Upper lobe of left lung (tissue), 6 donors: ENCODE data around the gene GLE1. TPM values are rescaled to one million over a fixed set of nuclear protein-coding genes. Genes with fewer than 3 reads are reported as not detected.
A peak's percentile ranks its signal among the peaks of the same experiment; 100 is the strongest.

ENCODE experiments used
- ATAC-seq, 2 donors: fragments of 200-7000 bp; cut with Tn5 transposase; one replicate each; pipeline ENCODE4 v1.9.1; 2022; ENCODE audit warnings: mild to moderate bottlenecking in 2 of 2, moderate library complexity in 2 of 2; ENCODE audit not compliant: low FRiP score in 2 of 2
- DNase-seq, 2 donors: peaks; one replicate each; pipeline ENCODE4 v3.0.0-alpha.2; 2019 to 2020
- H3K27ac ChIP-seq, 4 donors: fragments of 200-600 bp; sonication (generic); one replicate each; pipeline ENCODE4 v1.5.1; 2016 to 2019
- H3K27me3 ChIP-seq, 4 donors: fragments of 200-600 bp; sonication (generic); one replicate each; pipeline ENCODE4 v1.5.1; 2017 to 2019
- H3K36me3 ChIP-seq, 4 donors: fragments of 200-600 bp; sonication (generic); one replicate each; pipeline ENCODE4 v1.5.1; 2016 to 2019
- H3K4me1 ChIP-seq, 4 donors: fragments of 200-600 bp; sonication (generic); one replicate each; pipeline ENCODE4 v1.5.1; 2018 to 2019
- H3K4me3 ChIP-seq, 4 donors: fragments of 200-600 bp; sonication (generic); one replicate each; pipeline ENCODE4 v1.5.1; 2017 to 2019; ENCODE audit warnings: mild to moderate bottlenecking in 2 of 4, moderate library complexity in 1 of 4
- H3K9me3 ChIP-seq, 4 donors: fragments of 200-600 bp; sonication (generic); one replicate each; pipeline ENCODE4 v1.5.1; 2018 to 2019
- CTCF ChIP-seq, 6 experiments: fragments of 450-650 bp in 4 of 6; fragments of 200-600 bp in 2 of 6; sonication (generic) in 2 of 6; IDR thresholded peaks; one replicate each; pipeline ENCODE4 v1.5.1; 2016 to 2019; ENCODE audit warnings: antibody characterized with exemption in 6 of 6
- EP300 ChIP-seq, 4 donors: sonication (generic); formaldehyde crosslinking; IDR thresholded peaks; one replicate each; pipeline ENCODE4 v1.5.1; 2017; ENCODE audit warnings: antibody characterized with exemption in 4 of 4, control low read depth in 2 of 4
- POLR2A ChIP-seq, 4 donors: fragments of 450-650 bp; IDR thresholded peaks; one replicate each; pipeline ENCODE4 v1.5.1; 2016 to 2017; ENCODE audit warnings: antibody characterized with exemption in 4 of 4, mild to moderate bottlenecking in 2 of 4
- POLR2AphosphoS5 ChIP-seq, 2 donors: sonication (generic); formaldehyde crosslinking; IDR thresholded peaks; one replicate each; pipeline ENCODE4 v1.5.1; 2017; ENCODE audit warnings: antibody characterized with exemption in 2 of 2
- WGBS, 2 donors: methylation state at CpG; one replicate each; pipeline ENCODE4 v1.1.5; 2017 to 2018; 5-methylcytosine and 5-hydroxymethylcytosine counted together
- total RNA-seq, 6 donors: library from RNA; depleted of rRNA in 4 of 6; stranded (reverse); fragments of >200 nt in 4 of 6; gene quantifications; one replicate each; pipeline versions ENCODE4 v1.1.0 to v1.2.1, GENCODE V29; 2016 to 2021
- donor health status: DM: no; HTN: no; CAD: no; lungs with moderate emphysema.
- donor health status: DM: no; HTN: yes; CAD: no; lungs with severe emphysema.

Gene GLE1
- total RNA-seq = 10 to 100 TPM; 19.0 to 36.7 (median 24.5) TPM

- 0 to 2% methylated on average over 29 to 40 of the region's 64 CpGs for WGBS, 2 donors
- ATAC-seq = peak; percentile 98 to 99
- TF ChIP-seq POLR2A (IDR thresholded peaks at IDR 0.05) = peak in 2 of 4 donors; percentile 42 to 83
- TF ChIP-seq CTCF (IDR thresholded peaks at IDR 0.05) = no peak
- TF ChIP-seq EP300 (IDR thresholded peaks at IDR 0.05) = no peak
- TF ChIP-seq POLR2AphosphoS5 (IDR thresholded peaks at IDR 0.05) = peak; percentile 83 to 86
- H3K36me3 ChIP-seq = peaks cover 0 to 21% (median 16%) of the 10 kb centered on the region in 4 donors
- peaks cover 16 to 21% (median 19%) of the 10 kb centered on the region in 4 donors for H3K4me1 ChIP-seq
- H3K27me3 ChIP-seq = no peaks in the 10 kb centered on the region
- H3K9me3 ChIP-seq = no peaks in the 10 kb centered on the region
- peak within 1 kb of the TSS; percentile 80 to 91 (median 86) for H3K27ac ChIP-seq
- peak; percentile 96 to 100 for DNase-seq
- peak within 1 kb of the TSS; percentile 53 to 77 (median 65) for H3K4me3 ChIP-seq
Measured at GRCh38 chr9:128504485-128505413, at the start of gene GLE1. TSS of gene GLE1 (plus strand) at chr9:128504719. CDS start at chr9:128504806, 87 bp downstream.

DNA sequence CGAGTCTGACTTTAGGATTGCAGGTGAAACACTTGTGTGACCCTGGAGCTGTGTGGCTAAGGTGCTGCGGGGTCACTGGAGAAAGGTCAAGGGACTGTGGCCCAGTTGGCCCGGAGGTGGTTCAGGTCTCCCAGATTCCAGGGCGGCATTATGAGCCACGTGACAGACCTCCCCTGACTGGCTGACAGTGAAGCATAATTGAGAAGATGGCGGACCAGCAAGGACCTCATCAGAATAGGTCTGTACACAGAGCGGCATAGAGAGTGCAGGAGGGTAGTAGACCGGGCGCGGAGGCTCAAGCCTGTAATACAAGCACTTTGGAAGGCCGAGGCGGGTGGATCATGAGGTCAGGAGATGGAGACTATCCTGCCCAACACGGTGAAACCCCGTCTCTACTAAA is 49.5 kb upstream of the GLE1 start:
- Histone ChIP-seq H3K9me3 (no peaks in the 10 kb centered on the region), H3K27ac (no peak overlapping the region), H3K27me3 (no peaks in the 10 kb centered on the region), H3K4me3 (peak overlapping the region in 1 of 4 donors; percentile 81), H3K4me1 (peaks cover 8 to 18% (median 13%) of the 10 kb centered on the region in 4 donors), H3K36me3 (peaks cover 0 to 9% (median 3%) of the 10 kb centered on the region in 4 donors)
- WGBS, 2 donors = 82 to 90% methylated on average over 14 of the region's 14 CpGs
- DNase-seq (no peak), ATAC-seq (no peak)
- TF ChIP-seq CTCF (IDR thresholded peaks at IDR 0.05) (no peak), POLR2AphosphoS5 (IDR thresholded peaks at IDR 0.05) (no peak), POLR2A (IDR thresholded peaks at IDR 0.05) (no peak), EP300 (IDR thresholded peaks at IDR 0.05) (no peak)

DNA sequence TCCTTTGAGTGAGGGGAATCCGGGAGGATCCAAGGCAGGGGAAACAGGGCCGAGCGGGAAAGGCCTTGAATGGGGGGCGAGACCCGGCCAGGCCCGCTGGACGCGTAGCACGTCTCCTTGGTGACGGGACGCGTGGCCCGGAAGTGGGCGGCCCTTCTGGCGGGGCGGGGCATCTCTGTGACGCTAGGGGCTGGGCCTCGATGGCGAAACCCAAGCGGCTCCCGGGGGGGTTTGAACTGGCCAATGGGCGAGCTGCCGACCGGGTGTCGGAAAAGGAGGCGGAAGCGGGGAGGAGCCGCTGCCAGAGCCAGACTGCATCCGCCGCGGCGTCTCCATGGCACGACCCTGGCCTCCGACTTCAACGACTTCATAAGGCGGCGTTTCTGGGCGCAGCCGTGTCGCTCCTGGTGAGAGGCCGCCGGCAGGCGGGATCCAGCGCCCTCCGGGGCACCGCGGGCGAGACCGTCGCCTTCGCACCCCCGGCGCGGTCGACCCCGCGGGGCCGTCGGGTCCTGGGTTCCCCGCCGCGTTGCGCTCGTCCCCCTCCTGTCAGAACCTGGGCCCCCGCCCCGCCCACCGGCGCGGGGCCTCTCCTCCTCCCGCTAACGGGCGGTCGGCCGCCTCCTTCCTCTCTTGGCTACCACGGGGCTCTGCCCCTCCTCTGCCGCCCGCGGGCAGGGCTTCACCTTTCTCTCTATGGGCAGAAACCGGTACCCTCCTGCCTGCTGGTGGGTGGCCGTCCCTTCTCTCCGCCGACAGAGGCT is 48.5 kb upstream of the GLE1 start, which contains the start of gene ODF2:
TSS of gene ODF2 (plus strand) at position 158 of the 764 bp plus-strand sequence. CDS start at position 244, 86 bp downstream.
- H3K27me3 ChIP-seq = no peaks in the 10 kb centered on the region
- peak within 1 kb of the TSS; percentile 81 to 100 (median 95) for H3K4me3 ChIP-seq
- whole genome bisulfite sequencing, 2 donors = 1% methylated on average over 20 to 41 of the region's 82 CpGs
- peak; percentile 96 for ATAC-seq
- peaks cover 7 to 19% (median 13%) of the 10 kb centered on the region in 4 donors for H3K36me3 ChIP-seq
- H3K9me3 ChIP-seq = no peaks in the 10 kb centered on the region
- peak in 1 of 4 donors; percentile 68 for TF ChIP-seq POLR2A (IDR thresholded peaks at IDR 0.05)
- peak in 1 of 4 donors; percentile 50 for TF ChIP-seq EP300 (IDR thresholded peaks at IDR 0.05)
- peak in 1 of 6 experiments; percentile 21 for TF ChIP-seq CTCF (IDR thresholded peaks at IDR 0.05)
- TF ChIP-seq POLR2AphosphoS5 (IDR thresholded peaks at IDR 0.05) = peak; percentile 55 to 66
- DNase-seq = peak; percentile 98 to 99
- peaks cover 8 to 18% (median 13%) of the 10 kb centered on the region in 4 donors for H3K4me1 ChIP-seq
- H3K27ac ChIP-seq = peak within 1 kb of the TSS; percentile 80 to 91 (median 88)

DNA sequence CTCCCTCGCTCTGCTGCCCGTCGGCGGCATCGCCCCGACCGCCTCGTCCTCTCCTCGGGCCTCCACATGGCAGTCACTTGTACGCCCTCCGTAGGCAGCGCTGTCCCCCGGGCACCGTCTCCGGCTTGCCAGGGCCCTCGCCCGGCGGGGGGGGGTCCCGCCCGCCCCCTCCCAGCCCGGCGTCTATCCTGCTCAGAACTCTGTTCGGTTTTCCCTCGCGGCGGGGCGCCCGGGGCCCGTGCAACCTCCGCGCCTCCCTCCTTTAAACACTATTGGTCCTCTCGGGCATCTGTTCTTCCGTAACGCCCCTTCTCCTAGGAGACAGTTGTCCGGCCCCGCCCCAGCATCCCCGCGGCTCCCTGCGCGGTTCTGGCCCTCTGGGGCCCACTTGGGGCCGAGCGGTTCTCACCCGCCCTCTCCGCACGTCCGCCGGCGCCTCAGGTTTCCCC is 47.9 kb upstream of the GLE1 start:
- Histone ChIP-seq H3K9me3 (no peaks in the 10 kb centered on the region), H3K27me3 (no peaks in the 10 kb centered on the region), H3K27ac (peak overlapping the region; percentile 80 to 91 (median 88)), H3K36me3 (peaks cover 11 to 26% (median 17%) of the 10 kb centered on the region in 4 donors), H3K4me1 (peaks cover 8 to 18% (median 13%) of the 10 kb centered on the region in 4 donors), H3K4me3 (peak overlapping the region; percentile 81 to 100 (median 95))
- WGBS, 2 donors = 1% methylated on average over 19 to 23 of the region's 48 CpGs
- peak; percentile 77 to 89 for ATAC-seq
- TF ChIP-seq POLR2AphosphoS5 (IDR thresholded peaks at IDR 0.05) (no peak), EP300 (IDR thresholded peaks at IDR 0.05) (no peak), CTCF (IDR thresholded peaks at IDR 0.05) (no peak), POLR2A (IDR thresholded peaks at IDR 0.05) (no peak)
- peak; percentile 72 to 94 for DNase-seq
